Osteoblast (primary cell): ENCODE measurements around the gene NTN4. TPM values are rescaled to one million over a fixed set of nuclear protein-coding genes. Genes with fewer than 3 reads are reported as not detected.
A peak's percentile ranks its signal among the peaks of the same experiment; 100 is the strongest.

ENCODE experiments used
- DNase-seq: peaks from one replicate; pipeline ENCODE4 v3.0.0; 2011; ENCODE audit warnings: low spot score, mixed read lengths; ENCODE audit not compliant: insufficient read length; ENCODE audit errors: missing footprints
- H2AFZ ChIP-seq: 2 replicates; pipeline ENCODE4 v1.6.0; 2011; ENCODE audit warnings: mild to moderate bottlenecking, low read length
- H3K27ac ChIP-seq: 2 replicates; pipeline ENCODE4 v1.5.1; 2011; ENCODE audit warnings: mild to moderate bottlenecking, low read depth, low read length, moderate library complexity
- H3K27me3 ChIP-seq: 2 replicates; pipeline ENCODE4 v1.6.0; 2012; ENCODE audit warnings: mild to moderate bottlenecking, control low read depth, inconsistent platforms, low read length, moderate library complexity; ENCODE audit not compliant: insufficient read depth
- H3K36me3 ChIP-seq: 2 replicates; pipeline ENCODE4 v1.5.1; 2011; ENCODE audit warnings: mild to moderate bottlenecking, low read length, control low read depth, moderate library complexity; ENCODE audit not compliant: insufficient read depth
- H3K4me1 ChIP-seq: 2 replicates; pipeline ENCODE4 v1.5.1; 2011; ENCODE audit warnings: mild to moderate bottlenecking, low read length, control low read depth, moderate library complexity; ENCODE audit not compliant: insufficient read depth
- H3K4me2 ChIP-seq: 2 replicates; pipeline ENCODE4 v1.6.0; 2011; ENCODE audit warnings: mild to moderate bottlenecking, low read length; ENCODE audit not compliant: insufficient read depth
- H3K4me3 ChIP-seq: fragments of 200-600 bp; sonication (generic); 3 replicates; pipeline ENCODE4 v1.5.1; 2012; ENCODE audit warnings: mild to moderate bottlenecking, low read length, inconsistent platforms; ENCODE audit not compliant: insufficient read depth
- H3K79me2 ChIP-seq: 2 replicates; pipeline ENCODE4 v1.6.0; 2012; ENCODE audit warnings: mild to moderate bottlenecking, low read length, control low read depth, inconsistent platforms; ENCODE audit not compliant: insufficient read depth
- H3K9me3 ChIP-seq: 2 replicates; pipeline ENCODE4 v1.5.1; 2011; ENCODE audit warnings: low read depth, low read length, control low read depth
- H4K20me1 ChIP-seq: 2 replicates; pipeline ENCODE4 v1.6.0; 2012; ENCODE audit warnings: mild to moderate bottlenecking, low read length, control low read depth; ENCODE audit not compliant: insufficient read depth
- total RNA-seq: library from RNA; depleted of rRNA; stranded (reverse); fragments of >200 nt; gene quantifications from 2 replicates; pipeline ENCODE4 v1.2.3, GENCODE V29; 2012
- TF ChIP-seq, protein P1 (sequence below): IDR thresholded peaks from 2 replicates; pipeline ENCODE4 v1.5.1; 2011; ENCODE audit warnings: mild to moderate bottlenecking, low read depth, low read length, moderate library complexity; ENCODE audit errors: extremely low read depth

Gene NTN4
- total RNA-seq, 1 donor, result 47.8 TPM

DNA sequence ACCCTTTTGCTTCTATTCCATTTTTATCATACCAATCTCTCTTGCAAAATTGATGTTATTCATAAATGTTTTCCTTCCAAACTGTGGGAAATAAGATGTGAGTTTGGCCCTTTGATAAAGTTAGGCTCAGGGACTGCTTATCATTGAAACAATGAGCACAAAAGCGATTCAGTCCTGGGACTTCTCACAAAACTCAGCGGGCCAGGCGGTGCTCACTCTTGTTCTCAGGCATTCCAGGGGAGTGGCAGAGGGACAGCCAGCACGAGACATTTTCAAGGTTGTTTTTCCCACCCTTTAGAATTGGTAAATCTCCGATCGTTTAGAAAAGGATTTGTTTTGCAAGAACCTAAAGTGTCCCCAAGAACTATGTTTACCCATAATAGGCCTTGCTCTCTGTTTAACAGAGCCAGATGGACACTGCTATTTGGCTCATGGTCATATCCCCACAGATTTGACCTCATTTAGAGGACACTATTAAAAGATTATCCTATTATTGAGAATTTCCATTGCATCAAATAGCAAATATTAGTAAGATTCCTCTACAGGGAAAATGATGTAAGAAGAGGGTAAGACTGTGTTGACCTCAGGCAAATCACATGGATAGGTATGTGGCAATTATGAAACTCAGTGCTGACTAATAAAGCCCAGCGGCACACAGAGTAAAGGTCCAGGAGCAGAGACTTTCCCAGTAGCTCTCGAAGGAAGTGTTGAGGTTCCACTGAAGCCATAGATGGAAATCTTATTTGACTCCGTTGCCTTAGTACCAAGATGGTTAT lies 136.6 kb downstream of the NTN4 start:
- Histone ChIP-seq H3K9me3 (no peaks in the 10 kb centered on the region), H3K4me2 (peak overlapping the region; percentile 24), H2AFZ (no peak overlapping the region), H3K27ac (peak overlapping the region; percentile 84), H3K36me3 (peaks cover 4% of the 10 kb centered on the region), H3K4me3 (no peak overlapping the region), H4K20me1 (no peaks in the 10 kb centered on the region), H3K27me3 (no peaks in the 10 kb centered on the region), H3K79me2 (no peaks in the 10 kb centered on the region), H3K4me1 (peaks cover 19% of the 10 kb centered on the region)
- DNase-seq, result peak; percentile 65
- TF ChIP-seq, protein P1, sequence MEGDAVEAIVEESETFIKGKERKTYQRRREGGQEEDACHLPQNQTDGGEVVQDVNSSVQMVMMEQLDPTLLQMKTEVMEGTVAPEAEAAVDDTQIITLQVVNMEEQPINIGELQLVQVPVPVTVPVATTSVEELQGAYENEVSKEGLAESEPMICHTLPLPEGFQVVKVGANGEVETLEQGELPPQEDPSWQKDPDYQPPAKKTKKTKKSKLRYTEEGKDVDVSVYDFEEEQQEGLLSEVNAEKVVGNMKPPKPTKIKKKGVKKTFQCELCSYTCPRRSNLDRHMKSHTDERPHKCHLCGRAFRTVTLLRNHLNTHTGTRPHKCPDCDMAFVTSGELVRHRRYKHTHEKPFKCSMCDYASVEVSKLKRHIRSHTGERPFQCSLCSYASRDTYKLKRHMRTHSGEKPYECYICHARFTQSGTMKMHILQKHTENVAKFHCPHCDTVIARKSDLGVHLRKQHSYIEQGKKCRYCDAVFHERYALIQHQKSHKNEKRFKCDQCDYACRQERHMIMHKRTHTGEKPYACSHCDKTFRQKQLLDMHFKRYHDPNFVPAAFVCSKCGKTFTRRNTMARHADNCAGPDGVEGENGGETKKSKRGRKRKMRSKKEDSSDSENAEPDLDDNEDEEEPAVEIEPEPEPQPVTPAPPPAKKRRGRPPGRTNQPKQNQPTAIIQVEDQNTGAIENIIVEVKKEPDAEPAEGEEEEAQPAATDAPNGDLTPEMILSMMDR, result no peak

GRCh38 chr12:95651681-95652080 lies 138.9 kb downstream of the NTN4 start:
- Histone ChIP-seq H4K20me1 (no peaks in the 10 kb centered on the region), H3K27me3 (no peaks in the 10 kb centered on the region), H3K79me2 (no peaks in the 10 kb centered on the region), H3K4me1 (peaks cover 29% of the 10 kb centered on the region), H3K9me3 (no peaks in the 10 kb centered on the region), H3K36me3 (peaks cover 4% of the 10 kb centered on the region), H3K4me3 (no peak overlapping the region), H2AFZ (no peak overlapping the region), H3K4me2 (no peak overlapping the region), H3K27ac (no peak overlapping the region)
- DNase-seq, result no peak
- TF ChIP-seq, protein P1, result no peak

DNA sequence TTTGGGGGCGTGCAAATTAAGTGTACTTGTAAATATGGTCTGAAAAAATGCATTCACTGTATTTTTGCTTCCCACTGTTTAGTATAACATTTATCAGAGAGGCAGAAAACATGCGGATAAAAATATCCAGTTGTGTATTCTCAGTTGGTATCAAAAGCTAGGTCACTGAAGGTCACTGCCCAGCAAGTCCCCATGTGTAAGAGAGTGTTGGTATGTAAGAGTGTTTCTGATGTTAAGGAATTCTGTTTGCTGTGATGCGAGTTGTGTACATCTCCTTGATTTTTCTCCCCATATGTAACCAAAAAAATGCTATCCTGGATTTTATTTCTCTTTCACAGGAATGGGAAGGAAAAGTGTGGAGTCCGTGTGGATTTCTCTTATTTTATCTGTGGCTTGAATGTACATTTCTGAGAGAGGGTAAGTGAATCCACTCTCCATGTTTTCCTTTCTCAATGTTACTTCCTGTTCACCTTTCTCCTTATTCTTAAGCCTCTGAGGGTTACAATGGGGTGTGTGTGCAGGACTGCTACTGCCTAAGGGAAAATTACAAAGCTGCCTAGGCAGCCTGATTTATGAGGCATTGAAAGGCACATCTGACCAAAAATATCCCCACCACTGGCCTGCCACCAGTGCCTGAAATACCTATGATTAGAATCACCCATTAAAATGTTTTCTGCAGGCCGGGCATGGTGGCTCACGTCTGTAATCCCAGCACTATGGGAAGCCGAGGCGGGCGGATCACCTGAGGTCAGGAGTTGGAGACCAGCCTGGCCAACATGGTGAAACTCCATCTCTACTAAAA lies 141.4 kb downstream of the NTN4 start:
- Histone ChIP-seq H2AFZ (no peak overlapping the region), H3K4me1 (peaks cover 30% of the 10 kb centered on the region), H3K9me3 (no peaks in the 10 kb centered on the region), H3K4me3 (no peak overlapping the region), H3K27me3 (no peaks in the 10 kb centered on the region), H3K36me3 (no peaks in the 10 kb centered on the region), H4K20me1 (no peaks in the 10 kb centered on the region), H3K79me2 (no peaks in the 10 kb centered on the region), H3K27ac (peak overlapping the region; percentile 64), H3K4me2 (peak overlapping the region; percentile 21)
- DNase-seq, result no peak
- TF ChIP-seq, protein P1, result no peak

DNA sequence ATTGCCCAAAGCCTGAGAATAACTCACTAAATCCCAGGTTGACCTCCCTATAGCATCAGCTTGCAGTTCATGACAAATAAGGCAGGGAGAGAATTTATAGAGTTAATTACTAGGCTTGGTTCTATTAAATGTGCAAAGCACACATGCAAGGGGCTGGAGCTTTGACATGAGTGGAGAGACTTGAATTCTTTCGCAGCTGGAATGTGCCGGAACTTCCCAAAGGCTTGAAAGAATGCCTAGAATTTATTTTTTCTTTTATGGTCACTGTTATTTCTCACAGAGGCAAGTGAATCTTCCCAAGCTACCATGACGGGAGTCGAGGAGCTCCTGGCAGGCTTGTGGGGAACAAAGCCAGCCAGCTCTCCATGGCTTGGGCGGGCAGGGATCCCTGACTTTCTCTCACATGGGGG lies 143.8 kb downstream of the NTN4 start:
- peak overlapping the region; percentile 58 for H2AFZ ChIP-seq
- no peaks in the 10 kb centered on the region for H3K79me2 ChIP-seq
- peaks cover 18% of the 10 kb centered on the region for H3K4me1 ChIP-seq
- TF ChIP-seq, protein P1, result no peak
- peak overlapping the region; percentile 80 for H3K27ac ChIP-seq
- peak overlapping the region; percentile 43 for H3K4me3 ChIP-seq
- no peaks in the 10 kb centered on the region for H3K36me3 ChIP-seq
- DNase-seq, result peak; percentile 86
- H3K9me3 ChIP-seq, result no peaks in the 10 kb centered on the region
- H4K20me1 ChIP-seq, result no peaks in the 10 kb centered on the region
- H3K27me3 ChIP-seq, result no peaks in the 10 kb centered on the region
- H3K4me2 ChIP-seq, result peak overlapping the region; percentile 66
